Measurements from ENCODE around the gene IFT122.
"Not testable (repeated sequence)": the region's sequence is repeated elsewhere in the genome, so short reads cannot be mapped to it uniquely, and the experiment has no call there.

Gene IFT122

GRCh38 chr3:129473067-129473768 lies 33.2 kb downstream of the IFT122 start:
- in situ Hi-C loops (cut with HindIII; ENCODE audit: low pct_ligation_motif_present, low sequenced_read_pairs) = no loop called here
- H3K27ac ChIP-seq = no peak overlapping the region
- H3K36me3 ChIP-seq (replicated peaks) = no peaks in the 10 kb centered on the region
- H3K4me3 ChIP-seq (ENCODE audit: low read depth, low read length) = no peak overlapping the region
- H3K27me3 ChIP-seq (replicated peaks) = no peaks in the 10 kb centered on the region
- no peak for DNase-seq
- TF ChIP-seq CTCF (IDR thresholded peaks at IDR 0.05; ENCODE audit: low read depth, low read length, missing control alignments) = no peak

- Histone ChIP-seq H3K36me3 (replicated peaks) (no peaks in the 10 kb centered on the region), H3K27ac (no peak overlapping the region), H3K27me3 (replicated peaks) (no peaks in the 10 kb centered on the region), H3K4me3 (ENCODE audit: low read depth, low read length) (no peak overlapping the region)
- in situ Hi-C loops (cut with HindIII; ENCODE audit: low pct_ligation_motif_present, low sequenced_read_pairs) = no loop called here
- no peak for TF ChIP-seq CTCF (IDR thresholded peaks at IDR 0.05; ENCODE audit: low read depth, low read length, missing control alignments)
- no peak for DNase-seq
Observed at GRCh38 chr3:129473769-129474152, 33.7 kb downstream of the IFT122 start.

- in situ Hi-C loops (cut with HindIII; ENCODE audit: low pct_ligation_motif_present, low sequenced_read_pairs) = no loop called here
- H3K27me3 ChIP-seq (replicated peaks) = no peaks in the 10 kb centered on the region
- no peak overlapping the region for H3K27ac ChIP-seq
- no peak overlapping the region for H3K4me3 ChIP-seq (ENCODE audit: low read depth, low read length)
- no peak for DNase-seq
- no peaks in the 10 kb centered on the region for H3K36me3 ChIP-seq (replicated peaks)
- no peak for TF ChIP-seq CTCF (IDR thresholded peaks at IDR 0.05; ENCODE audit: low read depth, low read length, missing control alignments)
Observed at GRCh38 chr3:129474984-129475804, 35.2 kb downstream of the IFT122 start.

GRCh38 chr3:129475863-129476262 lies 35.8 kb downstream of the IFT122 start:
- DNase-seq = no peak
- no peak for TF ChIP-seq CTCF (IDR thresholded peaks at IDR 0.05; ENCODE audit: low read depth, low read length, missing control alignments)
- Histone ChIP-seq H3K4me3 (ENCODE audit: low read depth, low read length) (no peak overlapping the region), H3K27me3 (replicated peaks) (no peaks in the 10 kb centered on the region), H3K36me3 (replicated peaks) (no peaks in the 10 kb centered on the region), H3K27ac (no peak overlapping the region)
- in situ Hi-C loops (cut with HindIII; ENCODE audit: low pct_ligation_motif_present, low sequenced_read_pairs) = no loop called here

- in situ Hi-C loops (cut with HindIII; ENCODE audit: low pct_ligation_motif_present, low sequenced_read_pairs) = no loop called here
- TF ChIP-seq CTCF (IDR thresholded peaks at IDR 0.05; ENCODE audit: low read depth, low read length, missing control alignments) = no peak
- H3K27ac ChIP-seq = no peak overlapping the region
- H3K27me3 ChIP-seq (replicated peaks) = no peaks in the 10 kb centered on the region
- no peaks in the 10 kb centered on the region for H3K36me3 ChIP-seq (replicated peaks)
- DNase-seq = no peak
- no peak overlapping the region for H3K4me3 ChIP-seq (ENCODE audit: low read depth, low read length)
Observed at GRCh38 chr3:129476586-129476985, 36.6 kb downstream of the IFT122 start.

- peak; percentile 78 for DNase-seq
- H3K4me3 ChIP-seq (ENCODE audit: low read depth, low read length); in situ Hi-C loops (cut with HindIII; ENCODE audit: low pct_ligation_motif_present, low sequenced_read_pairs); H3K27ac ChIP-seq; H3K36me3 ChIP-seq (replicated peaks); H3K27me3 ChIP-seq (replicated peaks): not testable (repeated sequence)
Observed at GRCh38 chr3:129481225-129481765, 41.3 kb downstream of the IFT122 start.

All from brain microvascular endothelial cell (primary cell).